ENCODE data around the gene PPP2CA. TPM values are rescaled to one million over a fixed set of nuclear protein-coding genes. Genes with fewer than 3 reads are reported as not detected.

Gene PPP2CA
- total RNA-seq, 2 experiments from 2014 or later = 132 to 178 TPM

GRCh38 chr5:134184155-134185135 is 41.4 kb downstream of the PPP2CA start:
- Histone ChIP-seq H3K4me3 (ENCODE audit: low read depth, low read length, poor library complexity, severe bottlenecking) (no peak overlapping the region), H2AFZ (ENCODE audit: low read length) (no peak overlapping the region), H3K27ac (ENCODE audit: low read depth, low read length, poor library complexity, severe bottlenecking) (no peak overlapping the region), H3K4me1 (ENCODE audit: insufficient read depth, low read length, poor library complexity, severe bottlenecking) (no peaks in the 10 kb centered on the region), H3K9me3 (ENCODE audit: low read length) (no peaks in the 10 kb centered on the region), H3K4me2 (ENCODE audit: low read length) (no peak overlapping the region), H3K9me2 (ENCODE audit: insufficient read depth, low read length) (no peaks in the 10 kb centered on the region), H3K79me2 (ENCODE audit: insufficient read depth, low read depth, low read length) (no peaks in the 10 kb centered on the region), H4K20me1 (ENCODE audit: insufficient read depth, low read length) (no peaks in the 10 kb centered on the region), H3K36me3 (ENCODE audit: insufficient read depth, low read length) (no peaks in the 10 kb centered on the region)
- intact Hi-C loops (cut with micrococcal nuclease; ENCODE audit: unreplicated experiment) = loop anchor here (1.0 to 5.0 kb wide), 2 partner anchors 105 to 403 kb away; no protein-coding TSS in a partner anchor
- TF ChIP-seq CTCF (conservative IDR thresholded peaks at IDR 0.05; ENCODE audit: low read length) (peak; percentile 88), EZH2phosphoT487 (IDR thresholded peaks at IDR 0.05; ENCODE audit: borderline replicate concordance, low read depth, low read length) (no peak)
- POLR2A ChIA-PET = interaction anchor here (0.6 to 0.9 kb wide), 3 partner anchors 24 to 553 kb away, joined by 3 to 5 read pairs (median 4); partner anchors contain the start of gene PPP2CA
- no TSS peak for BruUV-seq (replicated peaks)
- peak; percentile 76 for DNase-seq (ENCODE audit: low spot score)
- CTCF ChIA-PET (ENCODE audit: unreplicated experiment) = interaction anchor here (1.7 kb wide), 1 partner anchor 105 kb away, joined by 10 read pairs; no protein-coding TSS in a partner anchor

- ChIA-PET CTCF (ENCODE audit: unreplicated experiment) (interaction anchor here (1.7 kb wide), 1 partner anchor 106 kb away, joined by 10 read pairs; no protein-coding TSS in a partner anchor), POLR2A (interaction anchor here (0.7 to 0.9 kb wide), 2 partner anchors 40 to 43 kb away, joined by 4 read pairs; partner anchors contain the start of gene PPP2CA)
- H3K4me1 ChIP-seq (ENCODE audit: insufficient read depth, low read length, poor library complexity, severe bottlenecking) = no peaks in the 10 kb centered on the region
- H3K27ac ChIP-seq (ENCODE audit: low read depth, low read length, poor library complexity, severe bottlenecking) = no peak overlapping the region
- H3K79me2 ChIP-seq (ENCODE audit: insufficient read depth, low read depth, low read length) = no peaks in the 10 kb centered on the region
- no peaks in the 10 kb centered on the region for H3K36me3 ChIP-seq (ENCODE audit: insufficient read depth, low read length)
- H3K4me3 ChIP-seq (ENCODE audit: low read depth, low read length, poor library complexity, severe bottlenecking) = no peak overlapping the region
- no peaks in the 10 kb centered on the region for H4K20me1 ChIP-seq (ENCODE audit: insufficient read depth, low read length)
- DNase-seq (ENCODE audit: low spot score) = no peak
- BruUV-seq (replicated peaks) = no TSS peak
- intact Hi-C loops (cut with micrococcal nuclease; ENCODE audit: unreplicated experiment) = loop anchor here (5.0 kb wide), 1 partner anchor 404 kb away; no protein-coding TSS in a partner anchor
- no peak overlapping the region for H3K4me2 ChIP-seq (ENCODE audit: low read length)
- no peak overlapping the region for H2AFZ ChIP-seq (ENCODE audit: low read length)
- TF ChIP-seq EZH2phosphoT487 (IDR thresholded peaks at IDR 0.05; ENCODE audit: borderline replicate concordance, low read depth, low read length) = no peak
- TF ChIP-seq CTCF (conservative IDR thresholded peaks at IDR 0.05; ENCODE audit: low read length) = no peak
- H3K9me3 ChIP-seq (ENCODE audit: low read length) = no peaks in the 10 kb centered on the region
- no peaks in the 10 kb centered on the region for H3K9me2 ChIP-seq (ENCODE audit: insufficient read depth, low read length)
Observed at GRCh38 chr5:134183481-134183880, 42.4 kb downstream of the PPP2CA start.
